A673 (cell line): ENCODE measurements around the gene CDKAL1. TPM values are rescaled to one million over a fixed set of nuclear protein-coding genes. Genes with fewer than 3 reads are reported as not detected.

Source experiments
- BruUV-seq: library from RNA; stranded (reverse); fragments of 400-500 nt; replicated peaks from 2 replicates; lab custom pipeline; 2021; lab: Mats Ljungman, UMichigan
- CTCF ChIA-PET: fragments of 300-600 bp; sonication (Branson Sonifier 250); formaldehyde crosslinking; loops from one replicate; lab custom pipeline; 2022; ENCODE audit warnings: antibody characterized with exemption; lab: Charles Lee
- POLR2A ChIA-PET: fragments of 300-600 bp; sonication (Branson Sonifier 250); formaldehyde crosslinking; loops from one replicate; lab custom pipeline; 2022; ENCODE audit warnings: antibody characterized with exemption; ENCODE audit not compliant: low non-redundant PET; lab: Charles Lee
- DNase-seq: peaks from one replicate; pipeline ENCODE4 v3.0.0-alpha.2; 2015; ENCODE audit warnings: low spot score
- H3K27ac ChIP-seq: fragments of 200-600 bp; sonication (generic); 2 replicates; pipeline ENCODE4 v1.5.1; 2016; ENCODE audit warnings: mixed run types, low read depth, mild to moderate bottlenecking, mixed read lengths, antibody characterized with exemption, low read length; ENCODE audit not compliant: poor library complexity, severe bottlenecking
- H3K27me3 ChIP-seq: fragments of 200-600 bp; sonication (generic); replicated peaks from 2 replicates; pipeline ENCODE4 v1.6.1; 2017; ENCODE audit warnings: mixed run types, low read depth, mild to moderate bottlenecking, mixed read lengths, antibody characterized with exemption, low read length; ENCODE audit not compliant: insufficient read depth, poor library complexity
- H3K36me3 ChIP-seq: fragments of 200-600 bp; sonication (generic); 2 replicates; pipeline ENCODE4 v1.6.1; 2016; ENCODE audit warnings: mixed run types, mild to moderate bottlenecking, mixed read lengths, antibody characterized with exemption, low read length; ENCODE audit not compliant: insufficient read depth, poor library complexity, severe bottlenecking
- H3K4me1 ChIP-seq: fragments of 200-600 bp; sonication (generic); 2 replicates; pipeline ENCODE4 v1.6.1; 2017; ENCODE audit warnings: mixed run types, mild to moderate bottlenecking, mixed read lengths, antibody characterized with exemption, low read length; ENCODE audit not compliant: insufficient read depth, poor library complexity, severe bottlenecking
- H3K4me3 ChIP-seq: fragments of 200-600 bp; sonication (generic); 2 replicates; pipeline ENCODE4 v1.5.1; 2016; ENCODE audit warnings: low read depth, mixed run types, mild to moderate bottlenecking, mixed read lengths, low read length; ENCODE audit not compliant: poor library complexity, severe bottlenecking
- H3K9me3 ChIP-seq: fragments of 200-600 bp; sonication (generic); 2 replicates; pipeline ENCODE4 v1.6.1; 2016; ENCODE audit warnings: mixed run types, low read depth, mild to moderate bottlenecking, mixed read lengths, antibody characterized with exemption, low read length; ENCODE audit not compliant: poor library complexity, severe bottlenecking
- EZH2 ChIP-seq: fragments of 200-600 bp; sonication (generic); IDR thresholded peaks from 2 replicates; pipeline ENCODE4 v1.6.1; 2017; ENCODE audit warnings: borderline replicate concordance, low read depth, mild to moderate bottlenecking, mixed read lengths, antibody characterized with exemption, low read length; ENCODE audit not compliant: poor library complexity, severe bottlenecking
- intact Hi-C: fragments of 100-400 bp; cut with micrococcal nuclease; formaldehyde crosslinking; loops from one replicate; pipeline ENCODE4 v1.10.0; 2022; ENCODE audit not compliant: unreplicated experiment
- total RNA-seq: library from RNA; stranded (reverse); gene quantifications from 2 replicates; pipeline ENCODE4 v1.2.3, GENCODE V29; 2021
- TF ChIP-seq, protein P1 (sequence below): fragments of 300-800, 200-600 bp; sonication (generic); conservative IDR thresholded peaks from 2 replicates; pipeline ENCODE4 v1.5.1; 2017; ENCODE audit warnings: low read depth, mild to moderate bottlenecking, antibody characterized with exemption, low read length, moderate library complexity, mixed read lengths

The CDKAL1 gene
- total RNA-seq, 1 experiment from 2014 or later: 35.5 TPM

DNA sequence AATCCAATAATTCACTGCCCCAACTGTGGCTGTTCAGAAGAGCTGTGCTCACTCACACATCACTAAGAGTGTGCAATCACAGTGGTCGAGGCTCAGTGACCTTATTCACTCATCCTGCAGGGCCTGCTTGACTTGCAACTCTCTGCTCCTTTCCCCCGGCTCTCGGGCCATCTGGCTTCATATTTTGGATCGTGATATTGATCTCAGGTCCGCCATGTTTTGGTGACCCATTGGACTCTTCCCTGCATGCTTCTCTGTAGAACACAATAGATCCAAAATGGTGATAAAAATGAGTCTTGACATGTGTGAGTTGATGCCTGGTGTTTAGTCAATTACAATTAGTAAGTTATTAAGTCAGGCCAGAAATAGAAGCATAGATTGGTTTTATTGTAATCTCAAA is 745.4 kb downstream of the CDKAL1 start:
- POLR2A ChIA-PET: no interaction called here
- no TSS peak for BruUV-seq
- TF ChIP-seq, protein P1, sequence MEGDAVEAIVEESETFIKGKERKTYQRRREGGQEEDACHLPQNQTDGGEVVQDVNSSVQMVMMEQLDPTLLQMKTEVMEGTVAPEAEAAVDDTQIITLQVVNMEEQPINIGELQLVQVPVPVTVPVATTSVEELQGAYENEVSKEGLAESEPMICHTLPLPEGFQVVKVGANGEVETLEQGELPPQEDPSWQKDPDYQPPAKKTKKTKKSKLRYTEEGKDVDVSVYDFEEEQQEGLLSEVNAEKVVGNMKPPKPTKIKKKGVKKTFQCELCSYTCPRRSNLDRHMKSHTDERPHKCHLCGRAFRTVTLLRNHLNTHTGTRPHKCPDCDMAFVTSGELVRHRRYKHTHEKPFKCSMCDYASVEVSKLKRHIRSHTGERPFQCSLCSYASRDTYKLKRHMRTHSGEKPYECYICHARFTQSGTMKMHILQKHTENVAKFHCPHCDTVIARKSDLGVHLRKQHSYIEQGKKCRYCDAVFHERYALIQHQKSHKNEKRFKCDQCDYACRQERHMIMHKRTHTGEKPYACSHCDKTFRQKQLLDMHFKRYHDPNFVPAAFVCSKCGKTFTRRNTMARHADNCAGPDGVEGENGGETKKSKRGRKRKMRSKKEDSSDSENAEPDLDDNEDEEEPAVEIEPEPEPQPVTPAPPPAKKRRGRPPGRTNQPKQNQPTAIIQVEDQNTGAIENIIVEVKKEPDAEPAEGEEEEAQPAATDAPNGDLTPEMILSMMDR: no peak
- no peak for TF ChIP-seq EZH2
- Histone ChIP-seq H3K27me3 (no peaks in the 10 kb centered on the region), H3K4me3 (no peak overlapping the region), H3K36me3 (no peaks in the 10 kb centered on the region), H3K4me1 (no peaks in the 10 kb centered on the region), H3K9me3 (no peaks in the 10 kb centered on the region), H3K27ac (no peak overlapping the region)
- intact Hi-C loops: no loop called here
- no peak for DNase-seq
- CTCF ChIA-PET: no interaction called here

DNA sequence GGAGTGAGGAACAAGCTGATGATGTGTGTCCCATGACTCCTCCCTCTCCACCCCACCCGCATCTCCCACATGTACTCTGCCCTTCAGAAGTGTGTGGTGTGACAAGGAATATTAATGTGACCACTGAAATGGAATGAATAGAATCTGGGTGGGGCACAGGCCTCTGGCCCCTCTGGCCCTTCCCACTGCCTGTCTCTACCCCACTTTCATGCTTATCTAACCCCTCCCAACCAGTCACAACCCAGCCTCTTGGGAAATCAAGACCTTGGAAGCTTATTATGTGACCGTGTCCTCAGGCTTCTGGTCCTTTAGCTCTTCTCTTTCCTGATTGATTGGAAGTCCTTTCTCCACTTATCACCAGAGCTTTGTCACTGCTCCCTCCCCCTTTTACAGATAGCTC is 747.1 kb downstream of the CDKAL1 start:
- Histone ChIP-seq H3K36me3 (no peaks in the 10 kb centered on the region), H3K27me3 (no peaks in the 10 kb centered on the region), H3K4me3 (no peak overlapping the region), H3K27ac (no peak overlapping the region), H3K9me3 (no peaks in the 10 kb centered on the region), H3K4me1 (no peaks in the 10 kb centered on the region)
- DNase-seq: no peak
- POLR2A ChIA-PET: no interaction called here
- intact Hi-C loops: no loop called here
- CTCF ChIA-PET: interaction anchor here (0.5 kb wide), 1 partner anchor 9 kb away, joined by 3 read pairs; no protein-coding TSS in a partner anchor
- BruUV-seq: no TSS peak
- TF ChIP-seq EZH2: no peak
- TF ChIP-seq, protein P1: no peak

Other genes starting within 250 kb of the CDKAL1 start
- 41.3 and 42.4 TPM in 2 replicates for gene E2F3, start 132.6 kb upstream of the CDKAL1 start, total RNA-seq